ENCODE results near the gene KRTAP10-4.
"Not testable (repeated sequence)": the region's sequence is repeated elsewhere in the genome, so short reads cannot be mapped to it uniquely, and the experiment has no call there.

KRTAP10-4 gene

GRCh38 chr21:44548922-44549321, 24.6 kb upstream of the KRTAP10-4 start:
- Histone ChIP-seq H3K4me3 (ENCODE audit: low read depth in 1 of 2, low read length in 1 of 2) (no peak overlapping the region), H3K36me3 (no peaks in the 10 kb centered on the region), H3K4me1 (ENCODE audit: control insufficient read depth in 1 of 2, insufficient read depth in 1 of 2, low read depth in 1 of 2, low read length in 1 of 2) (peaks cover 37 to 53% of the 10 kb centered on the region in 2 experiments), H3K27ac (peak overlapping the region; percentile 87), H3K9me3 (no peaks in the 10 kb centered on the region), H3K27me3 (peaks cover 4% of the 10 kb centered on the region)
- TF ChIP-seq CTCF (IDR thresholded peaks at IDR 0.05): no peak

GRCh38 chr21:44549525-44550211, 23.9 kb upstream of the KRTAP10-4 start:
- Histone ChIP-seq H3K27ac (no peak overlapping the region), H3K27me3 (peaks cover 7% of the 10 kb centered on the region), H3K4me1 (ENCODE audit: control insufficient read depth in 1 of 2, insufficient read depth in 1 of 2, low read depth in 1 of 2, low read length in 1 of 2) (peaks cover 34 to 46% of the 10 kb centered on the region in 2 experiments), H3K9me3 (no peaks in the 10 kb centered on the region), H3K4me3 (ENCODE audit: low read depth in 1 of 2, low read length in 1 of 2) (no peak overlapping the region), H3K36me3 (no peaks in the 10 kb centered on the region)
- TF ChIP-seq CTCF (IDR thresholded peaks at IDR 0.05): no peak

- not testable (repeated sequence) for H3K9me3 ChIP-seq; H3K4me3 ChIP-seq (ENCODE audit: low read depth in 1 of 2, low read length in 1 of 2); H3K27me3 ChIP-seq; H3K27ac ChIP-seq; H3K36me3 ChIP-seq
- H3K4me1 ChIP-seq (ENCODE audit: control insufficient read depth in 1 of 2, insufficient read depth in 1 of 2, low read depth in 1 of 2, low read length in 1 of 2): peaks cover 34 to 45% of the 10 kb centered on the region in 2 experiments
These were observed 23.2 kb upstream of the KRTAP10-4 start for GRCh38 chr21:44550285-44550684.

- peaks cover 34 to 45% of the 10 kb centered on the region in 2 experiments for H3K4me1 ChIP-seq (ENCODE audit: control insufficient read depth in 1 of 2, insufficient read depth in 1 of 2, low read depth in 1 of 2, low read length in 1 of 2)
- H3K9me3 ChIP-seq: no peaks in the 10 kb centered on the region
- H3K36me3 ChIP-seq: no peaks in the 10 kb centered on the region
- H3K27ac ChIP-seq: no peak overlapping the region
- peaks cover 10% of the 10 kb centered on the region for H3K27me3 ChIP-seq
- TF ChIP-seq CTCF (IDR thresholded peaks at IDR 0.05): no peak
- no peak overlapping the region for H3K4me3 ChIP-seq (ENCODE audit: low read depth in 1 of 2, low read length in 1 of 2)
These were observed 22.7 kb upstream of the KRTAP10-4 start for GRCh38 chr21:44550807-44551206.

GRCh38 chr21:44551340-44551961, 22.1 kb upstream of the KRTAP10-4 start, which contains the start of gene KRTAP10-2:
Gene KRTAP10-2 (minus strand): TSS chr21:44551505. CDS start chr21:44551458, 47 bp downstream.
- TF ChIP-seq CTCF (IDR thresholded peaks at IDR 0.05): no peak
- H3K27ac ChIP-seq: no peak within 1 kb of the TSS
- no peaks in the 10 kb centered on the region for H3K36me3 ChIP-seq
- H3K9me3 ChIP-seq: no peaks in the 10 kb centered on the region
- H3K27me3 ChIP-seq: peaks cover 17% of the 10 kb centered on the region
- peaks cover 33 to 39% of the 10 kb centered on the region in 2 experiments for H3K4me1 ChIP-seq (ENCODE audit: control insufficient read depth in 1 of 2, insufficient read depth in 1 of 2, low read depth in 1 of 2, low read length in 1 of 2)
- H3K4me3 ChIP-seq (ENCODE audit: low read depth in 1 of 2, low read length in 1 of 2): no peak within 1 kb of the TSS

- Histone ChIP-seq H3K4me3 (ENCODE audit: low read depth in 1 of 2, low read length in 1 of 2) (no peak overlapping the region), H3K27me3 (peaks cover 22% of the 10 kb centered on the region), H3K27ac (no peak overlapping the region), H3K36me3 (no peaks in the 10 kb centered on the region), H3K9me3 (no peaks in the 10 kb centered on the region), H3K4me1 (ENCODE audit: control insufficient read depth in 1 of 2, insufficient read depth in 1 of 2, low read depth in 1 of 2, low read length in 1 of 2) (peaks cover 26 to 32% of the 10 kb centered on the region in 2 experiments)
- TF ChIP-seq CTCF (IDR thresholded peaks at IDR 0.05): no peak
These were observed 21.4 kb upstream of the KRTAP10-4 start for GRCh38 chr21:44552136-44552535.
